IgD-negative memory B cell (primary cell): ENCODE measurements around the gene ARHGEF11. TPM values are rescaled to one million over a fixed set of nuclear protein-coding genes. Genes with fewer than 3 reads are reported as not detected.

Source experiments
- H3K27ac Mint-ChIP-seq, 3 donors: one replicate each; pipeline ENCODE4 v1.8.0; 2020 to 2022; ENCODE audit warnings: mild to moderate bottlenecking in 3 of 3, mixed read lengths in 3 of 3, moderate library complexity in 1 of 3
- H3K27me3 Mint-ChIP-seq: one replicate; pipeline ENCODE4 v1.8.0; 2021; ENCODE audit warnings: mixed read lengths
- H3K36me3 Mint-ChIP-seq: one replicate; pipeline ENCODE4 v1.8.0; 2020; ENCODE audit warnings: mild to moderate bottlenecking, mixed read lengths
- H3K4me1 Mint-ChIP-seq, 3 donors: one replicate each; pipeline ENCODE4 v1.8.0; 2020 to 2022; ENCODE audit warnings: mixed read lengths in 3 of 3, mild to moderate bottlenecking in 1 of 3
- H3K4me3 Mint-ChIP-seq, 4 donors: one replicate each; pipeline ENCODE4 v1.8.0; 2020 to 2022; ENCODE audit warnings: mild to moderate bottlenecking in 4 of 4, mixed read lengths in 4 of 4, moderate library complexity in 3 of 4
- H3K9me3 Mint-ChIP-seq, 3 donors: one replicate each; pipeline ENCODE4 v1.8.0; 2020 to 2021; ENCODE audit warnings: mixed read lengths in 3 of 3, mild to moderate bottlenecking in 1 of 3
- polyA plus RNA-seq: library from polyadenylated mRNA; unstranded; fragments of 300-500 nt; fragmentation: Illumina TruSeq; gene quantifications from one replicate; pipeline ENCODE4 v1.2.3, GENCODE V29; 2021

ARHGEF11 gene
- polyA plus RNA-seq, 1 donor from 2014 or later, result 2.8 TPM

GRCh38 chr1:156961709-156962108 is 83.8 kb downstream of the ARHGEF11 start:
- H3K27ac Mint-ChIP-seq, result peak overlapping the region in 1 of 3 donors; percentile 43

GRCh38 chr1:156959925-156960324 is 85.6 kb downstream of the ARHGEF11 start:
- H3K4me3 Mint-ChIP-seq, result no peak overlapping the region
- H3K4me1 Mint-ChIP-seq, result peaks cover 12 to 21% (median 21%) of the 10 kb centered on the region in 3 donors
- peaks cover 2 to 5% (median 3%) of the 10 kb centered on the region in 3 donors for H3K9me3 Mint-ChIP-seq

More at GRCh38 chr1:156961709-156962108, 83.8 kb downstream of the ARHGEF11 start:
- Mint-ChIP-seq H3K36me3 (peaks cover 2% of the 10 kb centered on the region), H3K27me3 (peaks cover 8% of the 10 kb centered on the region), H3K9me3 (peaks cover 2 to 5% (median 3%) of the 10 kb centered on the region in 3 donors), H3K4me1 (peaks cover 12 to 31% (median 21%) of the 10 kb centered on the region in 3 donors), H3K4me3 (no peak overlapping the region)

GRCh38 chr1:156959414-156959813 is 86.1 kb downstream of the ARHGEF11 start:
- Mint-ChIP-seq H3K4me3 (peak overlapping the region in 1 of 4 donors; percentile 4), H3K9me3 (peaks cover 2 to 5% (median 3%) of the 10 kb centered on the region in 3 donors), H3K4me1 (peaks cover 12 to 21% (median 19%) of the 10 kb centered on the region in 3 donors), H3K36me3 (no peaks in the 10 kb centered on the region), H3K27ac (no peak overlapping the region), H3K27me3 (peaks cover 8% of the 10 kb centered on the region)

More at GRCh38 chr1:156959925-156960324, 85.6 kb downstream of the ARHGEF11 start:
- H3K36me3 Mint-ChIP-seq, result no peaks in the 10 kb centered on the region
- H3K27ac Mint-ChIP-seq, result peak overlapping the region in 1 of 3 donors; percentile 63
- peaks cover 8% of the 10 kb centered on the region for H3K27me3 Mint-ChIP-seq

DNA sequence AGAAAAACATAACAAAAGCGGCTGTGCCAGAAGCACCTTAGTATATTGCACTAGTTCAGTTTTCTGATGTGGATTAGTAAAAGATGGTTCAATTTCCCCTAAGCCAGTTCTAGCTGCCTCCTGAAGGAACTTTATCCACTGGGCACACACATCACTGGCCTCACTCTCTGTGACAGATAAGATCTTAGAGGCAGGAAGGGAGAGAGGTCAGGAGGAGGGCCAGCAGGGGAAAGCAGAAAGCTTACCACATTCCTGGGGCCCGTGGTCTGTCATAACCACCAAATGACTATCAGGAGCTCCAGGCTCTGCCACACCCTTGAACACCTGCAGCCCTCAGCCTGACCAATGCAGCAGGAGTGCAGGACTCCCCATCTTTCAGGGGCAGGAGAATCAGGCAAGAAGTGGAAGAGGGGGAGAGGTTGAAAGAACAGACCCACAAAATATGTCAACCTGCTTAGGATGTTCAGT is 87.3 kb downstream of the ARHGEF11 start:
- Mint-ChIP-seq H3K4me3 (no peak overlapping the region), H3K9me3 (peaks cover 2 to 5% (median 3%) of the 10 kb centered on the region in 3 donors), H3K4me1 (peaks cover 4 to 9% (median 8%) of the 10 kb centered on the region in 3 donors), H3K27ac (no peak overlapping the region), H3K27me3 (peaks cover 6% of the 10 kb centered on the region), H3K36me3 (no peaks in the 10 kb centered on the region)

- H3K4me3 Mint-ChIP-seq, result peak overlapping the region in 1 of 4 donors; percentile 15
- peaks cover 6% of the 10 kb centered on the region for H3K27me3 Mint-ChIP-seq
- no peaks in the 10 kb centered on the region for H3K36me3 Mint-ChIP-seq
- H3K27ac Mint-ChIP-seq, result no peak overlapping the region
- peaks cover 2 to 6% (median 4%) of the 10 kb centered on the region in 3 donors for H3K4me1 Mint-ChIP-seq
- H3K9me3 Mint-ChIP-seq, result peaks cover 0 to 3% (median 2%) of the 10 kb centered on the region in 3 donors
Observed at GRCh38 chr1:156957634-156958033, 87.9 kb downstream of the ARHGEF11 start.

DNA sequence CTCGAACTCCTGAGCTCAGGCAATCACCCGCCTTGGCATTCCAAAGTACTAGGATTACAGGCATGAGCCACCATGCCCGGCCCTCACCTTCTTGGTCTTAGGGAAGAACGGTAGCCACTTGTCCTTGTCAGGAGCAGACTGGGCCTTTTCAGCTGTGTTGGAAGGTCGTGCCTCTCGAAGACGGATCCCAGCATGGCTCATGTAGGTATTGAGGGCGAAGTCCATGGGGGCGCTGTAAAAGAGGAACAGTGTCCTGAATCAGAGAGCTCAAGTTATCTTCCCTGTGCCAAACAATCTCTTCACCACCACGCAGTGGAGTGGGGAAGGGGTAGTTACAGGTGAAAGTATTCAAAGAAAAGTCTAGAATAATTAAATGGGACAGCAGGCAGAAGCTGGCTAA is 89.2 kb downstream of the ARHGEF11 start:
- no peak overlapping the region for H3K4me3 Mint-ChIP-seq
- no peaks in the 10 kb centered on the region for H3K9me3 Mint-ChIP-seq
- peaks cover 0 to 2% (median 0%) of the 10 kb centered on the region in 3 donors for H3K4me1 Mint-ChIP-seq
- H3K27ac Mint-ChIP-seq, result no peak overlapping the region
- H3K27me3 Mint-ChIP-seq, result no peaks in the 10 kb centered on the region
- H3K36me3 Mint-ChIP-seq, result no peaks in the 10 kb centered on the region

- Mint-ChIP-seq H3K27ac (no peak overlapping the region), H3K27me3 (no peaks in the 10 kb centered on the region), H3K36me3 (peaks cover under 1% of the 10 kb centered on the region), H3K4me1 (no peaks in the 10 kb centered on the region), H3K4me3 (no peak overlapping the region), H3K9me3 (no peaks in the 10 kb centered on the region)
Observed at GRCh38 chr1:156953571-156953970, 92.0 kb downstream of the ARHGEF11 start.

DNA sequence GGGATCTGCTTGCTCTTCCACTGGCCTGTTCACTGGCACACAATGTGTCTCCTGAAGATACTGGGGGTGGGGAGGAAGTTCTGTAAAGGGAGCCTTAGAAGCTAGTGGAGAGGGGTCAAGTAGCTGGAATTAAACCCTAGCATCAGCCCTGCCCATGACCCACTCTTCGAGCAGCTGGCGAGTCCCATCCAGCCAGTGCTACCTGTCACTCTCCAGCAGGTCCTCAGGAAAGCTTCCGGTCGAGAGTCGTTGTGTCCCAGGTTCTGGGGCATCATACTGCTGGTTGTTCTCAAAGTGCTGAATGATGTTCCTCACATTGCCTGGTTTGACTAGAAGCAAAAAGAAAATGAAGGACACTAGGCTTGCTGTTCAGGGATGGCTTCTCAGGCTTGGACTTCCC is 94.2 kb downstream of the ARHGEF11 start:
- Mint-ChIP-seq H3K9me3 (no peaks in the 10 kb centered on the region), H3K27me3 (peaks cover 2% of the 10 kb centered on the region), H3K4me3 (no peak overlapping the region), H3K36me3 (peaks cover 4% of the 10 kb centered on the region), H3K4me1 (no peaks in the 10 kb centered on the region), H3K27ac (no peak overlapping the region)

GRCh38 chr1:156949127-156949526 is 96.4 kb downstream of the ARHGEF11 start:
- H3K4me1 Mint-ChIP-seq, result no peaks in the 10 kb centered on the region
- peaks cover 4% of the 10 kb centered on the region for H3K36me3 Mint-ChIP-seq
- H3K9me3 Mint-ChIP-seq, result no peaks in the 10 kb centered on the region

DNA sequence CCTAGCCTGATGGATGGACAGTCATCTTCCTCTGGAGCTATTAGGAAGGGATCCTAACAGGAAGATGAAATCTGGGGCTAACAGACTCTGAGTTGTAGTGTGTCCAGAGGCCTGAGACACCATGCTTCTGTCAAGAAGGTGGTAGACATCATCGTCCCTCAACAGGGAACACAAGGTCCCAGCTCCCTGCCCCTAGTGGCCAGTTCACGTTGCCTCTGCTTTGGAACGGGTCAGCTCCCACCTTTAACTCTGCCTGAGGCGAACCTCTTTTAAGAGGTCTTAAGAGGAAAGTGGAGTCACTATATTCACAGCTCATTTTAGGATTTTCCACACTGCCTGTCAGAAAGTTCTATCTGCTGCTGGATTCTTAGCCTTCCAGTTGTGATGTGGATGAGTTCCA is 96.8 kb downstream of the ARHGEF11 start:
- H3K4me3 Mint-ChIP-seq, result no peak overlapping the region
- H3K36me3 Mint-ChIP-seq, result peaks cover 4% of the 10 kb centered on the region
- peaks cover 2% of the 10 kb centered on the region for H3K27me3 Mint-ChIP-seq
- H3K27ac Mint-ChIP-seq, result no peak overlapping the region
- no peaks in the 10 kb centered on the region for H3K4me1 Mint-ChIP-seq
- no peaks in the 10 kb centered on the region for H3K9me3 Mint-ChIP-seq

More at GRCh38 chr1:156949127-156949526, 96.4 kb downstream of the ARHGEF11 start:
- peaks cover 2% of the 10 kb centered on the region for H3K27me3 Mint-ChIP-seq
- no peak overlapping the region for H3K27ac Mint-ChIP-seq
- H3K4me3 Mint-ChIP-seq, result no peak overlapping the region

- Mint-ChIP-seq H3K36me3 (peaks cover 4% of the 10 kb centered on the region), H3K4me3 (no peak overlapping the region), H3K4me1 (no peaks in the 10 kb centered on the region), H3K9me3 (no peaks in the 10 kb centered on the region), H3K27ac (no peak overlapping the region), H3K27me3 (peaks cover 2% of the 10 kb centered on the region)
Observed at GRCh38 chr1:156947818-156948525, 97.6 kb downstream of the ARHGEF11 start.

DNA sequence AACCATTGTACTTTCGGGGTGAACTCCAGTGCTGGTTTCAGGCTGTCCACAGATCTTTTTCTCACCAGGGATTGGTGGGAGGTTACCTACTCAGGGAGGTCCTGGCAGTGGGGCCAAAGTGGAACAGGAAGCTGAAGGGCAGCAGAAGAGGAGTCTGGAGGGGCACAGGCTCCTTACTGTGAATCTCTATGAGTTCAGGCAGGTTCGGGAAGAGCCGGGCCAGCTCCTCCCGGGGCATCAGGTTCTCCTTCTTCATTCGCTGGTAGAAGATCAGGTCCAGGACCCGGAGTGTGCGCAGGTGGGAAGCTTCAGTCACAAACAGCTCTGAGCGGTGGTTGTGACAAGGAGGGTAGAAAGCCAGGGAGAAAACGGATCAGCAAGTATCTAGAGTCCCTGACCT is 98.4 kb downstream of the ARHGEF11 start:
- no peak overlapping the region for H3K4me3 Mint-ChIP-seq
- H3K4me1 Mint-ChIP-seq, result no peaks in the 10 kb centered on the region
- peaks cover 4% of the 10 kb centered on the region for H3K36me3 Mint-ChIP-seq
- H3K27ac Mint-ChIP-seq, result no peak overlapping the region
- peaks cover 2% of the 10 kb centered on the region for H3K27me3 Mint-ChIP-seq
- H3K9me3 Mint-ChIP-seq, result no peaks in the 10 kb centered on the region

- no peak overlapping the region for H3K4me3 Mint-ChIP-seq
- H3K36me3 Mint-ChIP-seq, result peaks cover 6% of the 10 kb centered on the region
- no peaks in the 10 kb centered on the region for H3K4me1 Mint-ChIP-seq
- H3K27ac Mint-ChIP-seq, result no peak overlapping the region
- H3K9me3 Mint-ChIP-seq, result no peaks in the 10 kb centered on the region
- H3K27me3 Mint-ChIP-seq, result peaks cover 2% of the 10 kb centered on the region
Observed at GRCh38 chr1:156945881-156946661, 99.5 kb downstream of the ARHGEF11 start.

DNA sequence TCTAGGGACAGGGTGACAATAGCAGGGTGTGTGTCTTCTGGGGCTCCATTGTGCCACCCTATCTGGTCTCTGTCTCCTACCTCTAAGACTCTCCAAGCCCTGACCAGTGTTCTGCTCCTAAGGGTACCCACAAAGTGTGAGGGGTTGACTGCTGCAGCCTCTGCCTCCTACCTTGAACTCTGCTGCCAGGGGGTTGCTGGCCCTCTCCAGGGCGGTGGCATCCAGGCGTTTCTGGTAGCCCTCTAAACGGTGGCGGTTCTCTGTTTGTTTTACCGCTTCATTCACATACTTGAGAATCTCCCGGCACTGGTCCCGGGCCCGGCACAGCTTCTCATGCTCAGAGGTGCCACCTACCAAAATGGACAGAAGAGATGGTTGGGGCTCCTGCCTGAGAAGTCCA is 100.7 kb downstream of the ARHGEF11 start:
- Mint-ChIP-seq H3K27ac (no peak overlapping the region), H3K36me3 (peaks cover 10% of the 10 kb centered on the region), H3K4me3 (no peak overlapping the region), H3K27me3 (peaks cover 2% of the 10 kb centered on the region), H3K9me3 (no peaks in the 10 kb centered on the region), H3K4me1 (no peaks in the 10 kb centered on the region)

GRCh38 chr1:156944268-156944667 is 101.3 kb downstream of the ARHGEF11 start:
- peaks cover 2% of the 10 kb centered on the region for H3K27me3 Mint-ChIP-seq
- no peak overlapping the region for H3K4me3 Mint-ChIP-seq
- H3K4me1 Mint-ChIP-seq, result no peaks in the 10 kb centered on the region
- no peak overlapping the region for H3K27ac Mint-ChIP-seq
- H3K9me3 Mint-ChIP-seq, result no peaks in the 10 kb centered on the region
- H3K36me3 Mint-ChIP-seq, result peaks cover 10% of the 10 kb centered on the region
